ENCODE data around the gene CTNNA3.

CTNNA3 gene

GRCh38 chr10:65892284-65892683, 1803.7 kb downstream of the CTNNA3 start:
- no peaks in the 10 kb centered on the region for H3K27me3 ChIP-seq (ENCODE audit: insufficient read depth, low read length, poor library complexity, severe bottlenecking)
- H3K9ac ChIP-seq (ENCODE audit: low read depth, low read length, poor library complexity, severe bottlenecking) = no peak overlapping the region
- no peaks in the 10 kb centered on the region for H3K9me3 ChIP-seq (ENCODE audit: insufficient read depth, low read depth, low read length)
- TF ChIP-seq CTCF (conservative IDR thresholded peaks at IDR 0.05; ENCODE audit: low read length) (no peak), EZH2phosphoT487 (IDR thresholded peaks at IDR 0.05; ENCODE audit: borderline replicate concordance) (no peak)
- H4K20me1 ChIP-seq (ENCODE audit: insufficient read depth, low read length, poor library complexity, severe bottlenecking) = no peaks in the 10 kb centered on the region
- no peaks in the 10 kb centered on the region for H3K9me2 ChIP-seq (replicated peaks; ENCODE audit: low read depth, low read length)
- H3K4me3 ChIP-seq (ENCODE audit: low read length, poor library complexity, severe bottlenecking) = no peak overlapping the region
- no peak overlapping the region for H3K4me2 ChIP-seq (ENCODE audit: low read depth, low read length, poor library complexity, severe bottlenecking)
- H3K79me2 ChIP-seq (ENCODE audit: insufficient read depth, low read length) = no peaks in the 10 kb centered on the region
- no peaks in the 10 kb centered on the region for H3F3A ChIP-seq (ENCODE audit: low read depth)
- no peaks in the 10 kb centered on the region for H3K36me3 ChIP-seq (ENCODE audit: insufficient read depth, low read length)
- H3K4me1 ChIP-seq (ENCODE audit: insufficient read depth, low read length, poor library complexity, severe bottlenecking) = no peaks in the 10 kb centered on the region
- no peak overlapping the region for H2AFZ ChIP-seq (ENCODE audit: low read length)

- Histone ChIP-seq H3K4me2 (ENCODE audit: low read depth, low read length, poor library complexity, severe bottlenecking) (no peak overlapping the region), H3K9ac (ENCODE audit: low read depth, low read length, poor library complexity, severe bottlenecking) (no peak overlapping the region), H2AFZ (ENCODE audit: low read length) (no peak overlapping the region)
Measured at GRCh38 chr10:65891073-65891981, 1804.7 kb downstream of the CTNNA3 start.

GRCh38 chr10:65864529-65864928, 1831.5 kb downstream of the CTNNA3 start:
- Histone ChIP-seq H3K9me2 (replicated peaks; ENCODE audit: low read depth, low read length) (no peaks in the 10 kb centered on the region), H3K4me3 (ENCODE audit: low read length, poor library complexity, severe bottlenecking) (no peak overlapping the region), H3K9me3 (ENCODE audit: insufficient read depth, low read depth, low read length) (no peaks in the 10 kb centered on the region), H3K9ac (ENCODE audit: low read depth, low read length, poor library complexity, severe bottlenecking) (no peak overlapping the region), H3K36me3 (ENCODE audit: insufficient read depth, low read length) (no peaks in the 10 kb centered on the region), H3F3A (ENCODE audit: low read depth) (no peaks in the 10 kb centered on the region), H3K79me2 (ENCODE audit: insufficient read depth, low read length) (no peaks in the 10 kb centered on the region), H2AFZ (ENCODE audit: low read length) (no peak overlapping the region), H3K4me2 (ENCODE audit: low read depth, low read length, poor library complexity, severe bottlenecking) (no peak overlapping the region), H3K4me1 (ENCODE audit: insufficient read depth, low read length, poor library complexity, severe bottlenecking) (no peaks in the 10 kb centered on the region), H4K20me1 (ENCODE audit: insufficient read depth, low read length, poor library complexity, severe bottlenecking) (no peaks in the 10 kb centered on the region), H3K27me3 (ENCODE audit: insufficient read depth, low read length, poor library complexity, severe bottlenecking) (no peaks in the 10 kb centered on the region)
- no peak for TF ChIP-seq EZH2phosphoT487 (IDR thresholded peaks at IDR 0.05; ENCODE audit: borderline replicate concordance)
- no peak for TF ChIP-seq CTCF (conservative IDR thresholded peaks at IDR 0.05; ENCODE audit: low read length)

More at GRCh38 chr10:65891073-65891981, 1804.7 kb downstream of the CTNNA3 start:
- no peaks in the 10 kb centered on the region for H3K9me3 ChIP-seq (ENCODE audit: insufficient read depth, low read depth, low read length)
- no peaks in the 10 kb centered on the region for H3K4me1 ChIP-seq (ENCODE audit: insufficient read depth, low read length, poor library complexity, severe bottlenecking)
- no peaks in the 10 kb centered on the region for H3K9me2 ChIP-seq (replicated peaks; ENCODE audit: low read depth, low read length)
- no peaks in the 10 kb centered on the region for H4K20me1 ChIP-seq (ENCODE audit: insufficient read depth, low read length, poor library complexity, severe bottlenecking)
- TF ChIP-seq EZH2phosphoT487 (IDR thresholded peaks at IDR 0.05; ENCODE audit: borderline replicate concordance) (no peak), CTCF (conservative IDR thresholded peaks at IDR 0.05; ENCODE audit: low read length) (no peak)
- no peaks in the 10 kb centered on the region for H3K79me2 ChIP-seq (ENCODE audit: insufficient read depth, low read length)
- no peaks in the 10 kb centered on the region for H3K27me3 ChIP-seq (ENCODE audit: insufficient read depth, low read length, poor library complexity, severe bottlenecking)
- H3K4me3 ChIP-seq (ENCODE audit: low read length, poor library complexity, severe bottlenecking) = no peak overlapping the region
- no peaks in the 10 kb centered on the region for H3K36me3 ChIP-seq (ENCODE audit: insufficient read depth, low read length)
- H3F3A ChIP-seq (ENCODE audit: low read depth) = no peaks in the 10 kb centered on the region
